Uterus (tissue), 4 donors: Measurements from ENCODE around the gene AMPD2. TPM values are rescaled to one million over a fixed set of nuclear protein-coding genes. Genes with fewer than 3 reads are reported as not detected.
A peak's percentile ranks its signal among the peaks of the same experiment; 100 is the strongest.

Experiments
- DNase-seq, 2 donors: peaks; one replicate each; pipeline ENCODE4 v3.0.0-alpha.2; 2019 to 2020
- H3K27ac ChIP-seq, 2 donors: fragments of 200-600 bp; sonication (generic); 1 replicate in 1 of 2; 2 replicates in 1 of 2; pipeline ENCODE4 v1.5.1; 2016 to 2018
- H3K27me3 ChIP-seq, 2 donors: fragments of 200-600 bp; sonication (generic); one replicate each; pipeline ENCODE4 v1.5.1; 2018 to 2019; ENCODE audit warnings: control low read depth in 1 of 2
- H3K36me3 ChIP-seq, 2 donors: fragments of 200-600 bp; sonication (generic); one replicate each; pipeline ENCODE4 v1.5.1; 2019; ENCODE audit warnings: control low read depth in 1 of 2
- H3K4me1 ChIP-seq, 2 donors: fragments of 200-600 bp; sonication (generic); one replicate each; pipeline ENCODE4 v1.5.1; 2018 to 2019; ENCODE audit warnings: control low read depth in 1 of 2
- H3K4me3 ChIP-seq, 2 donors: fragments of 200-600 bp; sonication (generic); 1 replicate in 1 of 2; 2 replicates in 1 of 2; pipeline ENCODE4 v1.5.1; 2018 to 2019; ENCODE audit warnings: mild to moderate bottlenecking in 1 of 2
- H3K9me3 ChIP-seq, 2 donors: fragments of 200-600 bp; sonication (generic); one replicate each; pipeline ENCODE4 v1.5.1; 2019; ENCODE audit warnings: control low read depth in 1 of 2
- POLR2A ChIP-seq, 2 donors: fragments of 450-650 bp; IDR thresholded peaks; one replicate each; pipeline ENCODE4 v1.6.1; 2016; ENCODE audit warnings: antibody characterized with exemption in 2 of 2, mild to moderate bottlenecking in 1 of 2, moderate library complexity in 1 of 2
- intact Hi-C: fragments of 100-400 bp; cut with DNase I; formaldehyde crosslinking; loops from one replicate; pipeline ENCODE4 v1.15.1; 2023; ENCODE audit warnings: low total_unique reads
- total RNA-seq, 4 donors: library from RNA; depleted of rRNA in 3 of 4; stranded (reverse); fragments of >200 nt in 3 of 4; gene quantifications; one replicate each; pipeline versions ENCODE4 v1.1.0 to v1.2.4, GENCODE V29; 2014 to 2023
- TF ChIP-seq, protein P1 (sequence below), 4 experiments: fragments of 200-600 bp in 2 of 4; fragments of 450-650 bp in 2 of 4; sonication (generic) in 2 of 4; IDR thresholded peaks; one replicate each; pipeline ENCODE4 v1.5.1; 2016 to 2019; ENCODE audit warnings: antibody characterized with exemption in 4 of 4, mild to moderate bottlenecking in 2 of 4, moderate library complexity in 1 of 4
- donor health status: DM: yes; HTN: yes; CAD: no.

AMPD2 gene
- total RNA-seq, 4 donors from 2014 or later = 30.9 to 91.2 (median 73.2) TPM

DNA sequence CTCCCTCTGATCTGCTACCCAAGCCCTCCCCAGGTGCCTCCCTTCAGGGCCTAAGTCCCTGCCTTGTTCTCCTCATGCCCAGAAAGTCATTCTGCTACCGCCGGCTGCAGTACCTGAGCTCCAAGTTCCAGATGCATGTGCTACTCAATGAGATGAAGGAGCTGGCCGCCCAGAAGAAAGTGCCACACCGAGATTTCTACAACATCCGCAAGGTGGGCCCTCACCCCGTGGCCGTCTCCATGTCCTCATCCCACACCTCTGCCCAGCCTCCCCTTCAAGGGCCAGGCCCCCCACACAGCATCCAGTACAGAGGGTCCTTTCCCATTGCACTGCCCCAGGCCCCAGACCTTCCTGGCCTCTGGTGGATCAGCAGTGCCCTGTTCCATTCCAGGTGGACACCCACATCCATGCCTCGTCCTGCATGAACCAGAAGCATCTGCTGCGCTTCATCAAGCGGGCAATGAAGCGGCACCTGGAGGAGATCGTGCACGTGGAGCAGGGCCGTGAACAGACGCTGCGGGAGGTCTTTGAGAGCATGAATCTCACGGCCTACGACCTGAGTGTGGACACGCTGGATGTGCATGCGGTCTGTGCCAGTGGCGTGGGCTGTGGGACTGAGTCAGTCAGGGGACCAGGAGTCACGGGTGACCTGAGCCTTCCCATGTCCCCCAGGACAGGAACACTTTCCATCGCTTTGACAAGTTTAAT lies 8.2 kb downstream of the AMPD2 start:
- intact Hi-C loops = no loop called here
- no peaks in the 10 kb centered on the region for H3K36me3 ChIP-seq
- H3K4me3 ChIP-seq = no peak overlapping the region
- no peaks in the 10 kb centered on the region for H3K27me3 ChIP-seq
- no peaks in the 10 kb centered on the region for H3K4me1 ChIP-seq
- H3K27ac ChIP-seq = no peak overlapping the region
- TF ChIP-seq, protein P1, sequence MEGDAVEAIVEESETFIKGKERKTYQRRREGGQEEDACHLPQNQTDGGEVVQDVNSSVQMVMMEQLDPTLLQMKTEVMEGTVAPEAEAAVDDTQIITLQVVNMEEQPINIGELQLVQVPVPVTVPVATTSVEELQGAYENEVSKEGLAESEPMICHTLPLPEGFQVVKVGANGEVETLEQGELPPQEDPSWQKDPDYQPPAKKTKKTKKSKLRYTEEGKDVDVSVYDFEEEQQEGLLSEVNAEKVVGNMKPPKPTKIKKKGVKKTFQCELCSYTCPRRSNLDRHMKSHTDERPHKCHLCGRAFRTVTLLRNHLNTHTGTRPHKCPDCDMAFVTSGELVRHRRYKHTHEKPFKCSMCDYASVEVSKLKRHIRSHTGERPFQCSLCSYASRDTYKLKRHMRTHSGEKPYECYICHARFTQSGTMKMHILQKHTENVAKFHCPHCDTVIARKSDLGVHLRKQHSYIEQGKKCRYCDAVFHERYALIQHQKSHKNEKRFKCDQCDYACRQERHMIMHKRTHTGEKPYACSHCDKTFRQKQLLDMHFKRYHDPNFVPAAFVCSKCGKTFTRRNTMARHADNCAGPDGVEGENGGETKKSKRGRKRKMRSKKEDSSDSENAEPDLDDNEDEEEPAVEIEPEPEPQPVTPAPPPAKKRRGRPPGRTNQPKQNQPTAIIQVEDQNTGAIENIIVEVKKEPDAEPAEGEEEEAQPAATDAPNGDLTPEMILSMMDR (IDR thresholded peaks at IDR 0.05) = no peak
- TF ChIP-seq POLR2A (IDR thresholded peaks at IDR 0.05) = no peak
- H3K9me3 ChIP-seq = no peaks in the 10 kb centered on the region
- DNase-seq = no peak

DNA sequence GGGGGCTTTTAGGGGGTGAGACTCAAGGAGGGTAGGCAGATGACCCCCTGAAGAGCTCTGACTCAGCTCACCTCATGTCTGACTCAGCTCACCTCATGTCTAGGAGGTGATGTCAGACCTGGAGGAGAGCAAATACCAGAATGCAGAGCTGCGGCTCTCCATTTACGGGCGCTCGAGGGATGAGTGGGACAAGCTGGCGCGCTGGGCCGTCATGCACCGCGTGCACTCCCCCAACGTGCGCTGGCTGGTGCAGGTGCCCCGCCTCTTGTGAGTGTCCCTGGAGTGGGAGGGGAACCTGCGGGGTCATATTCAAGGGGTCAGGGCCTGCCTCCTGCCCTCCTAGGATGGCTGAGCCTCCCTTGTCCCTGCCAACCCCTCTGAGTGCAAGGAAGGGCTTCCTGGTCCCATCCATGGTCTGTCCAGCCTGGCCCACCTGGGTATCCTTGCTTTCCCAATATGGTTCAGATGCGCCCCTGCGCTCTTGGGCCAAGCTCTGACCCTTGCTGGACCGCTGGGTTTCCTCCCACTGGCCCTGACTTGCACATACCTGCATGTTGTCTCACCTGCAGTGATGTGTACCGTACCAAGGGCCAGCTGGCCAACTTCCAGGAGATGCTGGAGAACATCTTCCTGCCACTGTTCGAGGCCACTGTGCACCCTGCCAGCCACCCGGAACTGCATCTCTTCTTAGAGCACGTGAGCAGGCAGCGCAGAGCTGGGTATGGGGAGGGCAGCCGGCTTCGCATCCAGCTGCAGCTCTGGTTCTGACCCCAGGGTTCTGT lies 9.1 kb downstream of the AMPD2 start:
- no peaks in the 10 kb centered on the region for H3K4me1 ChIP-seq
- no peaks in the 10 kb centered on the region for H3K36me3 ChIP-seq
- TF ChIP-seq POLR2A (IDR thresholded peaks at IDR 0.05) = no peak
- TF ChIP-seq, protein P1 (IDR thresholded peaks at IDR 0.05) = no peak

DNA sequence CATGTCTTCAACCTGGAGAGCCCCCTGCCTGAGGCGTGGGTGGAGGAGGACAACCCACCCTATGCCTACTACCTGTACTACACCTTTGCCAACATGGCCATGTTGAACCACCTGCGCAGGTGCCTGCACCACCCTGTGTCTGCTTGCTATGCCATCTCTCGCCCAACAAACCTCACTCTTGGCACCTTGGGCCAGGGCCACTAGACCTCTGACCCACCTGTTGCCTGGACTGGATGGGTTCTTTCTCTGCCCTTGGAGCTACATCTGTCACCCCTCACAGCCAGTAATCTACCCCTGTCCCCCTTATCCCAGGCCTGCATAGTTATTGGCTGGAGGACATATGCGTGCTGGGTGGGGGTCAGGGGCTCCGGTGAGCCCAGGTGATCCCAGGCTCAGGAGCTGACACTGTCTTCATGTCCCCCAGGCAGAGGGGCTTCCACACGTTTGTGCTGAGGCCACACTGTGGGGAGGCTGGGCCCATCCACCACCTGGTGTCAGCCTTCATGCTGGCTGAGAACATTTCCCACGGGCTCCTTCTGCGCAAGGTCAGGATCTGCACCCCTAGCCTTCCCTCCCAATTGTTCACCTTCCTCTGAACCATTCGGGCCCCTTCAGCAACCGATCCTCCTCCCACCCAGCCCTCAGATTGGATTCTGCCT lies 9.9 kb downstream of the AMPD2 start:
- no peak for DNase-seq
- Histone ChIP-seq H3K4me3 (no peak overlapping the region), H3K36me3 (no peaks in the 10 kb centered on the region), H3K4me1 (no peaks in the 10 kb centered on the region), H3K9me3 (no peaks in the 10 kb centered on the region), H3K27me3 (no peaks in the 10 kb centered on the region), H3K27ac (no peak overlapping the region)
- intact Hi-C loops = loop anchor here (10.0 kb wide), 1 partner anchor 85 kb away; the partner anchor contains the start of gene GNAI3
- TF ChIP-seq, protein P1 (IDR thresholded peaks at IDR 0.05) = no peak
- TF ChIP-seq POLR2A (IDR thresholded peaks at IDR 0.05) = no peak

More for the DNA sequence above, 9.1 kb downstream of the AMPD2 start:
- peak in 1 of 2 donors; percentile 27 for DNase-seq
- H3K9me3 ChIP-seq = no peaks in the 10 kb centered on the region
- H3K4me3 ChIP-seq = no peak overlapping the region
- intact Hi-C loops = no loop called here
- no peaks in the 10 kb centered on the region for H3K27me3 ChIP-seq
- no peak overlapping the region for H3K27ac ChIP-seq

DNA sequence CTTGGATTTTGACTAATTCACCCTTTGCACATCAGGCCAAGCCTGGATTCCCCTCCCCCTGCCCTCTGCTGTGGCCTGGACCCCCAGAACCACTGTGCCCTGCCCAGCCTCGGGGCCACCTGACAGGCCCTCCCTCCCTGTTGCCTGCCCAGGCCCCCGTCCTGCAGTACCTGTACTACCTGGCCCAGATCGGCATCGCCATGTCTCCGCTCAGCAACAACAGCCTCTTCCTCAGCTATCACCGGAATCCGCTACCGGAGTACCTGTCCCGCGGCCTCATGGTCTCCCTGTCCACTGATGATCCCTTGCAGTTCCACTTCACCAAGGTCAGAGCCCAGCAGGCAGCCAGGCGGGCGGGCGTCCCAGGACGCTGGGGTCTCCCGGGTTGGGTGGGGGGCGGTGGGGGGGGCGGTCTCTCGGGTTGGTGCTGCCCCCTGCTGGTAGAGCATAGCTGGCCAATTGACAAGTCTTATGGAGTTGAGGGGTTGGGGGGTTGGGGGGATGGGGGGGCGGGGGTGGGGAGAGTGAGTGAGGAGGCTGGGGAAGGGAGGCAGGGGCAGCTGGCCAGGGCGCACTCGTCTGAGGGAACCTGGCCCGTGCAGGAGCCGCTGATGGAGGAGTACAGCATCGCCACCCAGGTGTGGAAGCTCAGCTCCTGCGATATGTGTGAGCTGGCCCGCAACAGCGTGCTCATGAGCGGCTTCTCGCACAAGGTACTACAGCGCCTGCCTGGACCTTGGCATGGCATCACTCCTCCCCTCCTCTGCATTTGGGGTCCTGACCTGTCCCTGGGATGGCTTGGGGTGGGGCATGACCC lies 10.7 kb downstream of the AMPD2 start:
- H3K9me3 ChIP-seq = no peaks in the 10 kb centered on the region
- H3K4me1 ChIP-seq = no peaks in the 10 kb centered on the region
- no peaks in the 10 kb centered on the region for H3K36me3 ChIP-seq
- H3K4me3 ChIP-seq = no peak overlapping the region
- no peaks in the 10 kb centered on the region for H3K27me3 ChIP-seq
- TF ChIP-seq, protein P1 (IDR thresholded peaks at IDR 0.05) = peak in 2 of 4 experiments; percentile 28 to 42
- TF ChIP-seq POLR2A (IDR thresholded peaks at IDR 0.05) = no peak
- H3K27ac ChIP-seq = no peak overlapping the region
- intact Hi-C loops = loop anchor here (10.0 kb wide), 1 partner anchor 85 kb away; the partner anchor contains the start of gene GNAI3
- peak in 1 of 2 donors; percentile 26 for DNase-seq
